ENCODE measurements around the gene DOC2B.

- TF ChIP-seq, protein P1, sequence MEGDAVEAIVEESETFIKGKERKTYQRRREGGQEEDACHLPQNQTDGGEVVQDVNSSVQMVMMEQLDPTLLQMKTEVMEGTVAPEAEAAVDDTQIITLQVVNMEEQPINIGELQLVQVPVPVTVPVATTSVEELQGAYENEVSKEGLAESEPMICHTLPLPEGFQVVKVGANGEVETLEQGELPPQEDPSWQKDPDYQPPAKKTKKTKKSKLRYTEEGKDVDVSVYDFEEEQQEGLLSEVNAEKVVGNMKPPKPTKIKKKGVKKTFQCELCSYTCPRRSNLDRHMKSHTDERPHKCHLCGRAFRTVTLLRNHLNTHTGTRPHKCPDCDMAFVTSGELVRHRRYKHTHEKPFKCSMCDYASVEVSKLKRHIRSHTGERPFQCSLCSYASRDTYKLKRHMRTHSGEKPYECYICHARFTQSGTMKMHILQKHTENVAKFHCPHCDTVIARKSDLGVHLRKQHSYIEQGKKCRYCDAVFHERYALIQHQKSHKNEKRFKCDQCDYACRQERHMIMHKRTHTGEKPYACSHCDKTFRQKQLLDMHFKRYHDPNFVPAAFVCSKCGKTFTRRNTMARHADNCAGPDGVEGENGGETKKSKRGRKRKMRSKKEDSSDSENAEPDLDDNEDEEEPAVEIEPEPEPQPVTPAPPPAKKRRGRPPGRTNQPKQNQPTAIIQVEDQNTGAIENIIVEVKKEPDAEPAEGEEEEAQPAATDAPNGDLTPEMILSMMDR (IDR thresholded peaks at IDR 0.05 in 8 of 11, conservative IDR thresholded peaks at IDR 0.05 in 3 of 11): no peak
- no peak for TF ChIP-seq POLR2AphosphoS5 (IDR thresholded peaks at IDR 0.05)
- no peak for TF ChIP-seq POLR2A (IDR thresholded peaks at IDR 0.05)
Measured at GRCh38 chr17:178292-179065, 3.0 kb downstream of the DOC2B start.
